ENCODE measurements around the gene CA12.
A peak's percentile ranks its signal among the peaks of the same experiment; 100 is the strongest.

Gene CA12

GRCh38 chr15:63378946-63379345, 2.7 kb downstream of the CA12 start:
- DNase-seq (ENCODE audit: low read depth) = no peak
- no peak overlapping the region for H3K4me3 ChIP-seq (ENCODE audit: control insufficient read depth, low read depth, low read length)
- TF ChIP-seq, protein P1, sequence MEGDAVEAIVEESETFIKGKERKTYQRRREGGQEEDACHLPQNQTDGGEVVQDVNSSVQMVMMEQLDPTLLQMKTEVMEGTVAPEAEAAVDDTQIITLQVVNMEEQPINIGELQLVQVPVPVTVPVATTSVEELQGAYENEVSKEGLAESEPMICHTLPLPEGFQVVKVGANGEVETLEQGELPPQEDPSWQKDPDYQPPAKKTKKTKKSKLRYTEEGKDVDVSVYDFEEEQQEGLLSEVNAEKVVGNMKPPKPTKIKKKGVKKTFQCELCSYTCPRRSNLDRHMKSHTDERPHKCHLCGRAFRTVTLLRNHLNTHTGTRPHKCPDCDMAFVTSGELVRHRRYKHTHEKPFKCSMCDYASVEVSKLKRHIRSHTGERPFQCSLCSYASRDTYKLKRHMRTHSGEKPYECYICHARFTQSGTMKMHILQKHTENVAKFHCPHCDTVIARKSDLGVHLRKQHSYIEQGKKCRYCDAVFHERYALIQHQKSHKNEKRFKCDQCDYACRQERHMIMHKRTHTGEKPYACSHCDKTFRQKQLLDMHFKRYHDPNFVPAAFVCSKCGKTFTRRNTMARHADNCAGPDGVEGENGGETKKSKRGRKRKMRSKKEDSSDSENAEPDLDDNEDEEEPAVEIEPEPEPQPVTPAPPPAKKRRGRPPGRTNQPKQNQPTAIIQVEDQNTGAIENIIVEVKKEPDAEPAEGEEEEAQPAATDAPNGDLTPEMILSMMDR (conservative IDR thresholded peaks at IDR 0.05; ENCODE audit: control insufficient read depth, insufficient read depth, low read depth, low read length) = no peak

DNA sequence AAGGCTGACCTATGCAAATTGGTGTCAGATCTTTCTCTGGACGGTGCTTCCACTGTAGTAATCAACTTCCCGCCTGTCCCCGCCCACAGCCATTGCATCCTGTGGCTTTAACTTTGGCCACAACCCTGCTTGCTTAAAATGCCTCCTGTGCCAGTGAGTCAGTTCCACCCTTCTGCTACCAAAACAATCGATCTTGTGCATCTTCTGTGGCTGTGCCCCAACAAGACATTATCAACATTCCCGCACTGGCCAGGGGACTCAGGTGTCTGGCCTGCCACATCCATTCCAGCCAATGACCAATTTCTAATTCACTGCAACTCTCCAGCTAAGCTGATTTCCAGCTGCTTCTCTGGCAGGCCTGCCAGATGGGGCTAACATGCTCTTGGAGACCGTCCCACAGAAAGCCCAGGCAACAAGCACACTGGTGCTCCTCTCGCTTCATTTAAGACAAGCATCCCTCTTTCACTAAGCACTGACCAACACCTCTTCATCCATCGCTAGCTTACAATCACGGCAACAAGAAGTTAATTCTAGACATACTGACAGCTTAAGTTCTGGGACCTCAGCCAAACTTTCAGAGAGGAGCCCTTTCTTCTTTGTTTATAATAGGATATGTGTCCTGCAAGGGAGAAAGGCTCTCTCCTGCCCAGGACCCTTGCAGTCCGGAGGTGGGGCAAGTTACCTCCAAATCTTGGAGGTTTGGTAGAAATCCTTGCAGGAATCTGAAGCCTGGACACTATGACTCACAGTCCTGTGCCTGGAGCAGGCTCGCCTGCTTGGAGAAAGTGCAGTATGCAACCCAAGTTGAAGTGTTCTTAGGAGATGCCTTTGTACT, 6.7 kb downstream of the CA12 start:
- no peak overlapping the region for H3K4me3 ChIP-seq (ENCODE audit: control insufficient read depth, low read depth, low read length)
- DNase-seq (ENCODE audit: low read depth) = peak; percentile 83
- TF ChIP-seq, protein P1 (conservative IDR thresholded peaks at IDR 0.05; ENCODE audit: control insufficient read depth, insufficient read depth, low read depth, low read length) = no peak

DNA sequence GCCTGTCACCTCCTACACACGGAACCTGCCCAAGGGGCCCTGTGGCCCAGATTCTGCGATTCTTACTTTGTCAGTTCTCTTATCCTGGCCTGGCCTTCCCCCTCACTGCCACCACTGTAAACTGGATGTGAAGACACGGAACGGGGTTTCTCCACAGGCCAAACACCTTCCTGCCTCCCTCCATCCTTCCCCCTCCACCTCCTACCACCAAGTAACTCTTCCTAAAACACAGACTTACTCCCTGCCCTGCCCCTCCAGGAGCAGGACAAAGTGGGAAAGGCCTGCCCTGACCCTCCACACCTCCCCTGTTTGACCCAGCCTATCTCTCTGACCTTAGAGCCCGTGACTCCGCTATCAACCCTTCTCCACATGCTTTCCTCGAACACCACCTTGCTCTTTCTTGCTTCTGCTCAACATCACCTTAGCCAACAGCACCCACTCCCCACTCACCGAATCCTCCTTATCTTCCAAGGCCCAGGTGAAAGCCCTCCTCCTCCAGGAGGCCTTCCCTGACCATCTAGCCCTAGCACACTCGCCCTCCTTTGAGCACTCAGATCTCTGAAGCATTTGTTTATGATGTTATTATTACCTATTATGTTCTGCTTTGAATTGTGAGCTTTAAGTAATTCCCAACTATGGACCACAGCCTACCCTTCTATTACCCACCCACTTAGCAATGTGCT, 7.6 kb downstream of the CA12 start:
- TF ChIP-seq, protein P1 (conservative IDR thresholded peaks at IDR 0.05; ENCODE audit: control insufficient read depth, insufficient read depth, low read depth, low read length) = no peak
- DNase-seq (ENCODE audit: low read depth) = no peak
- no peak overlapping the region for H3K4me3 ChIP-seq (ENCODE audit: control insufficient read depth, low read depth, low read length)

DNA sequence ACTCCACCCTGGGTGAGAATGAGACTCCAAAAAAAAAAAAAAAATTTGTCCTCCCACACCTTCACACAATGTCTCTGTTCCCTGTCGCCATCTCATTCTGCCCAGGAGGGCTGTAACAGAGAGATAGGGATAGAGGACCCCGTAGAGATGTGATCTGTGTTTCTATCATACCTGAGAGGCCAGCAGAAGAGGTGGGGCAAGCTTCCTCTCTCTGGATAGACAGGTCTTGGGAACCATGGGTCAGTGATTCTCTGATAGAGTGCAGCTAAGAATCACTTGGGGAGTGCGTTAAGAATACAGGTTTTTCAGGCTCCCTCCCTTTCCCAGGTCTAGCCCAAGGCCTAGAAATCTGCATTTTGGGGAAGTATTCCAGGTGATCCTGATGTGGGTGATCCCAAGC, 8.3 kb downstream of the CA12 start:
- DNase-seq (ENCODE audit: low read depth) = no peak

DNA sequence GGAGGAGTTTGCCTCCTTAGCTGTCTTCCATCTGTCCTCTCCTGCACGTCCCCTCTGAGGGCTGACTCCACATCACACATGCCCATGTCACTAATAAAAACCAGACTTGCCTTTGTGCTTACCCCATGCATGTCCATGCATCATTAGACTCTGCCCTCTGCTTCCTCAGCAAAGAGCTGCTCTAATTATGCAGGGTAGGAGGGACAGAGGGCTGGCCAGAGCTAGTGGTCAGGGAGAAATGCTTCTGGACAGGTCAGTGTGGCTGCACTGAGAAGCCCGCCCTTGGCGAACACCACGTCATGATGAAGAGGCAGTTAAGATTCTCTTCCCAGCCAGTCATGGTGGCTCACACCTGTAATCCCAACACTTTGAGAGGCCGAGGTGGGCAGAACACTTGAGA, 8.9 kb downstream of the CA12 start:
- peak; percentile 94 for DNase-seq (ENCODE audit: low read depth)
- TF ChIP-seq, protein P1 (conservative IDR thresholded peaks at IDR 0.05; ENCODE audit: control insufficient read depth, insufficient read depth, low read depth, low read length) = no peak
- no peak overlapping the region for H3K4me3 ChIP-seq (ENCODE audit: control insufficient read depth, low read depth, low read length)

More for the DNA sequence above, 8.3 kb downstream of the CA12 start:
- TF ChIP-seq, protein P1 (conservative IDR thresholded peaks at IDR 0.05; ENCODE audit: control insufficient read depth, insufficient read depth, low read depth, low read length) = no peak
- no peak overlapping the region for H3K4me3 ChIP-seq (ENCODE audit: control insufficient read depth, low read depth, low read length)

DNA sequence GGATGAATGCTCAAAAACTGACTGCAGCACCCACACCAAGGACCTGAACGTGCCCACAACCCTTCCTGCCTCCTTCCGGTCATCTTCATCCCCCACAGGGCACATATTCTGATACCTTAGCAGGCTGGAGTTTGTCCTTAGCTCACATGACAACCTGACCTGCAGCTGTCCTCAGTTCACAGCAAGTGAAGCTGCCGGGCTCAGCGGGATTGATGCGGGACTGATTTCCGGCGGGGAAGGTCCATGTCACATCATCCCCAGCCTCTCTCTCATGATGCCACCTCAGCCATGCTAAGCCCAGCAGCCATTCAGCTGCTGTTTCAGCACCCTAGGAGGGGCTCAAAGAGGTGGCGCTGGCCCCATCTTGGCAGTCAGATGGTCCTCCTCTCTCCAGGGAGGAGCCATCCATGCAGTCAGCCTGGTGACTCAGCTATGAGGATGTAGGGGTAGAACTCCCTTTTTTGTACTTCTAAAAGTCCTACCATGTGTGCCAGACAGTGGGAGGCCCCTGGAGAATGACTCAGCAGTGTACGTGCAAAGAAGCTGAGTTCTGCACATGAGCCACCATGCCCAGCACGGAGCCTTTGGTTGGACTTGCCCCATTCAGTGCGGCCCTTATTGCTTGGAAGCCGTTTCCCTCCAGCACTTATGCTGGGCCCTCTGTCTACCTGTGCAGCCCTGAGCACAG, 9.5 kb downstream of the CA12 start:
- peak overlapping the region; percentile 32 for H3K4me3 ChIP-seq (ENCODE audit: control insufficient read depth, low read depth, low read length)
- TF ChIP-seq, protein P1 (conservative IDR thresholded peaks at IDR 0.05; ENCODE audit: control insufficient read depth, insufficient read depth, low read depth, low read length) = no peak
- DNase-seq (ENCODE audit: low read depth) = peak; percentile 99
